HepG2 (cell line): ENCODE measurements around the gene RGL3. TPM values are rescaled to one million over a fixed set of nuclear protein-coding genes. Genes with fewer than 3 reads are reported as not detected.

Source experiments
- GFI1 ChIP-seq: sonication (generic); formaldehyde crosslinking; IDR thresholded peaks from 2 replicates; pipeline ENCODE4 v1.5.0; 2020; ENCODE audit warnings: missing genetic modification reagents, mild to moderate bottlenecking, borderline replicate concordance
- NCOR1 ChIP-seq: fragments of 200-600 bp; sonication (generic); IDR thresholded peaks from 2 replicates; pipeline ENCODE4 v1.7.0; 2017; ENCODE audit warnings: antibody characterized with exemption, low read length, borderline replicate concordance
- NFKB2 ChIP-seq: sonication (generic); formaldehyde crosslinking; IDR thresholded peaks from 2 replicates; pipeline ENCODE4 v1.4.0; 2020; ENCODE audit warnings: missing genetic modification reagents, borderline replicate concordance
- SATB2 ChIP-seq: sonication (generic); formaldehyde crosslinking; IDR thresholded peaks from 2 replicates; pipeline ENCODE4 v1.5.0; 2020; ENCODE audit warnings: missing genetic modification reagents
- SKI ChIP-seq: fragments of 450-650 bp; IDR thresholded peaks from one replicate; pipeline ENCODE4 v1.6.1; 2018; ENCODE audit warnings: mild to moderate bottlenecking; ENCODE audit not compliant: partially characterized antibody
- ZBTB20 ChIP-seq: sonication (generic); formaldehyde crosslinking; IDR thresholded peaks from 2 replicates; pipeline ENCODE4 v1.8.1; 2023; ENCODE audit warnings: missing genetic modification reagents, low read depth, mild to moderate bottlenecking, borderline replicate concordance
- ZBTB7B ChIP-seq: sonication (generic); formaldehyde crosslinking; IDR thresholded peaks from 2 replicates; pipeline ENCODE4 v1.4.0; 2020; ENCODE audit warnings: missing genetic modification reagents
- ZNF138 ChIP-seq: sonication (generic); formaldehyde crosslinking; IDR thresholded peaks from 2 replicates; pipeline ENCODE4 v1.5.0; 2020; ENCODE audit warnings: mild to moderate bottlenecking, low read depth, missing genetic modification reagents
- ZNF230 ChIP-seq: sonication (generic); formaldehyde crosslinking; IDR thresholded peaks from 2 replicates; pipeline ENCODE4 v1.4.0; 2020; ENCODE audit warnings: mild to moderate bottlenecking, missing genetic modification reagents
- ZNF652 ChIP-seq: IDR thresholded peaks from 2 replicates; pipeline ENCODE4 v1.6.1; 2016; ENCODE audit warnings: low read depth, borderline replicate concordance
- ZNF746 ChIP-seq: sonication (generic); formaldehyde crosslinking; IDR thresholded peaks from 2 replicates; pipeline ENCODE4 v1.8.0; 2022; ENCODE audit warnings: mild to moderate bottlenecking, missing genetic modification reagents
- ZNF816 ChIP-seq: sonication (generic); formaldehyde crosslinking; IDR thresholded peaks from 2 replicates; pipeline ENCODE4 v1.8.0; 2022; ENCODE audit warnings: missing genetic modification reagents, mild to moderate bottlenecking, borderline replicate concordance
- polyA plus RNA-seq, 8 experiments: library from polyadenylated mRNA; depleted of rRNA in 3 of 8; stranded (reverse) in 7 of 8; unstranded in 1 of 8; fragments of >200 nt; fragmentation: Illumina TruSeq in 4 of 8; extraction: Trizol in 4 of 8; gene quantifications; 2 replicates each; pipeline versions ENCODE4 v1.2.1 to v1.2.3, GENCODE V29; 2011 to 2016; ENCODE audit warnings: low read depth in 4 of 8, missing spikeins in 1 of 8, mixed read lengths in 1 of 8; ENCODE audit not compliant: insufficient read depth in 1 of 8
- total RNA-seq, 5 experiments: library from RNA; depleted of rRNA; stranded (reverse); fragments of >200 nt; fragmentation: Illumina TruSeq; extraction: Trizol; gene quantifications; 2 replicates each; pipeline ENCODE4 v1.2.3, GENCODE V29; 2016; ENCODE audit warnings: low read depth in 1 of 5
- TF ChIP-seq, protein P1 (sequence below): IDR thresholded peaks from 2 replicates; pipeline ENCODE4 v1.6.1; 2016; ENCODE audit warnings: low read depth, control low read depth
- TF ChIP-seq, protein P2 (sequence below): sonication (generic); formaldehyde crosslinking; IDR thresholded peaks from 2 replicates; pipeline ENCODE4 v1.5.1; 2020; ENCODE audit warnings: mild to moderate bottlenecking, missing genetic modification reagents
- TF ChIP-seq, protein P3 (sequence below): sonication (generic); formaldehyde crosslinking; IDR thresholded peaks from 2 replicates; pipeline ENCODE4 v1.4.0; 2020; ENCODE audit warnings: mild to moderate bottlenecking, missing genetic modification reagents
- TF ChIP-seq, protein P4 (sequence below): sonication (generic); formaldehyde crosslinking; IDR thresholded peaks from 2 replicates; pipeline ENCODE4 v1.9.0; 2021; ENCODE audit warnings: missing genetic modification reagents, mild to moderate bottlenecking, borderline replicate concordance
- TF ChIP-seq, protein P5 (sequence below): sonication (generic); formaldehyde crosslinking; IDR thresholded peaks from 2 replicates; pipeline ENCODE4 v1.5.0; 2020; ENCODE audit warnings: missing genetic modification reagents
- TF ChIP-seq, protein P6 (sequence below): sonication (generic); formaldehyde crosslinking; IDR thresholded peaks from 2 replicates; pipeline ENCODE4 v1.5.1; 2020; ENCODE audit warnings: missing genetic modification reagents, mild to moderate bottlenecking, borderline replicate concordance

Gene RGL3
- total and polyA plus RNA-seq, 2 of the 13 experiments (the other 11 are each of a cell fraction or from before 2014, with no cell fraction given), result 4.2 to 7.6 TPM

DNA sequence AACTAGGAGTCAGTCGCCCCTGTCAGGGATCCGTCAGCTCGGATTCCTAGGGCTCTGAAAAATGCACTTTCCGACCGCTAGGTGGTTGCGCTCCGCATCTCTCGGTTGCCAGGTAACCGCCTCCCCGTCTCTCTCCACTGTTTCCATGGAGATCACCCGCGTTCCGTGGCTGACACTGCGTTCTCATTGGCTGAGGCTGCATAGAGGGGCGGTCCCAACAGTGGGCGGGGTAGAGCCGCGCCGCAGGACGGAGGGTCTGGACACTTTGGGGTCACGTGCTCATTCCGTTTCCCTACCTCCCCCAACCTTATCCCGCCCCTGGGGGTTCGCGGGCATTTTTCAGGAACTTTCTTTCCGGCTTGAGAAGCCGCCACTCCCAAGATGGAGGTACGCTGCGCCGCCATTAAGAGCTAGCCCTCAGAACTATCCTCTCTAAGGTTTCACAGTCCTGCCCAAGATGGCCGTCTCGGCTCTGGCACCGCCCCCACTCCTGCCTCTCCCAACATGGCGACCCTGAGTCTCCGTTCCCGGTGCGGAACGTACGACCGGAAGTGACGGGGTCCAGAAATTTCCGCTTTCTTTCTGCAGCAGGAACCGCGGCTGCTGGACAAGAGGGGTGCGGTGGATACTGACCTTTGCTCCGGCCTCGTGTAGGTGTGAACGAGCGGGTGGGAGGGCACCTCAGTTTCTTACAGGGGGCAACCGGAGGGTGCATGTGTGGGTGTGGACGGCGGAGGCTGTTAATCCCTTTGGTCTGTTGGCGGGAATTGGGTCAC is 16.1 kb upstream of the RGL3 start, which contains the start of the genes ODAD3 and PRKCSH (continued):
- TF ChIP-seq, protein P1, sequence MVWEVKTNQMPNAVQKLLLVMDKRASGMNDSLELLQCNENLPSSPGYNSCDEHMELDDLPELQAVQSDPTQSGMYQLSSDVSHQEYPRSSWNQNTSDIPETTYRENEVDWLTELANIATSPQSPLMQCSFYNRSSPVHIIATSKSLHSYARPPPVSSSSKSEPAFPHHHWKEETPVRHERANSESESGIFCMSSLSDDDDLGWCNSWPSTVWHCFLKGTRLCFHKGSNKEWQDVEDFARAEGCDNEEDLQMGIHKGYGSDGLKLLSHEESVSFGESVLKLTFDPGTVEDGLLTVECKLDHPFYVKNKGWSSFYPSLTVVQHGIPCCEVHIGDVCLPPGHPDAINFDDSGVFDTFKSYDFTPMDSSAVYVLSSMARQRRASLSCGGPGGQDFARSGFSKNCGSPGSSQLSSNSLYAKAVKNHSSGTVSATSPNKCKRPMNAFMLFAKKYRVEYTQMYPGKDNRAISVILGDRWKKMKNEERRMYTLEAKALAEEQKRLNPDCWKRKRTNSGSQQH, result peak; percentile 71
- peak; percentile 84; the same call in 1 of the 2 replicates for TF ChIP-seq NFKB2 (CRISPR knock-in tag)
- TF ChIP-seq ZBTB7B (CRISPR knock-in tag), result 0 out of 2 replicates have a peak, but pooled peaks have one; percentile 49
- no peak for TF ChIP-seq GFI1 (CRISPR knock-in tag)
- TF ChIP-seq, protein P2, sequence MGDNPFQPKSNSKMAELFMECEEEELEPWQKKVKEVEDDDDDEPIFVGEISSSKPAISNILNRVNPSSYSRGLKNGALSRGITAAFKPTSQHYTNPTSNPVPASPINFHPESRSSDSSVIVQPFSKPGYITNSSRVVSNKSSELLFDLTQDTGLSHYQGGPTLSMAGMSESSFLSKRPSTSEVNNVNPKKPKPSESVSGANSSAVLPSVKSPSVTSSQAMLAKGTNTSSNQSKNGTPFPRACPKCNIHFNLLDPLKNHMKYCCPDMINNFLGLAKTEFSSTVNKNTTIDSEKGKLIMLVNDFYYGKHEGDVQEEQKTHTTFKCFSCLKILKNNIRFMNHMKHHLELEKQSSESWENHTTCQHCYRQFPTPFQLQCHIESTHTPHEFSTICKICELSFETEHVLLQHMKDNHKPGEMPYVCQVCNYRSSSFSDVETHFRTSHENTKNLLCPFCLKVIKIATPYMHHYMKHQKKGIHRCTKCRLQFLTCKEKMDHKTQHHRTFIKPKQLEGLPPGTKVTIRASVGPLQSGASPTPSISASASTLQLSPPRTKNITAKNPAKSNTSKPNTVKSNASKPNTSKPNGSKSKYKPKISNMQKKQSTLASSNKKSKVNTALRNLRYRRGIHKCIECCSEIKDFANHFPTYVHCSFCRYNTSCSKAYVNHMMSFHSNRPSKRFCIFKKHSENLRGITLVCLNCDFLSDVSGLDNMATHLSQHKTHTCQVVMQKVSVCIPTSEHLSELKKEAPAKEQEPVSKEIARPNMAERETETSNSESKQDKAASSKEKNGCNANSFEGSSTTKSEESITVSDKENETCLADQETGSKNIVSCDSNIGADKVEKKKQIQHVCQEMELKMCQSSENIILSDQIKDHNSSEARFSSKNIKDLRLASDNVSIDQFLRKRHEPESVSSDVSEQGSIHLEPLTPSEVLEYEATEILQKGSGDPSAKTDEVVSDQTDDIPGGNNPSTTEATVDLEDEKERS (CRISPR knock-in tag), result peak; percentile 50; the same call in 1 of the 2 replicates
- no peak for TF ChIP-seq SATB2 (CRISPR knock-in tag)
- TF ChIP-seq, protein P3, sequence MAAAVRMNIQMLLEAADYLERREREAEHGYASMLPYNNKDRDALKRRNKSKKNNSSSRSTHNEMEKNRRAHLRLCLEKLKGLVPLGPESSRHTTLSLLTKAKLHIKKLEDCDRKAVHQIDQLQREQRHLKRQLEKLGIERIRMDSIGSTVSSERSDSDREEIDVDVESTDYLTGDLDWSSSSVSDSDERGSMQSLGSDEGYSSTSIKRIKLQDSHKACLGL (CRISPR knock-in tag), result no peak
- TF ChIP-seq SKI, result no peak
- peak; percentile 70; the same call in 1 of the 2 replicates for TF ChIP-seq ZNF746 (CRISPR knock-in tag)
- TF ChIP-seq, protein P4, sequence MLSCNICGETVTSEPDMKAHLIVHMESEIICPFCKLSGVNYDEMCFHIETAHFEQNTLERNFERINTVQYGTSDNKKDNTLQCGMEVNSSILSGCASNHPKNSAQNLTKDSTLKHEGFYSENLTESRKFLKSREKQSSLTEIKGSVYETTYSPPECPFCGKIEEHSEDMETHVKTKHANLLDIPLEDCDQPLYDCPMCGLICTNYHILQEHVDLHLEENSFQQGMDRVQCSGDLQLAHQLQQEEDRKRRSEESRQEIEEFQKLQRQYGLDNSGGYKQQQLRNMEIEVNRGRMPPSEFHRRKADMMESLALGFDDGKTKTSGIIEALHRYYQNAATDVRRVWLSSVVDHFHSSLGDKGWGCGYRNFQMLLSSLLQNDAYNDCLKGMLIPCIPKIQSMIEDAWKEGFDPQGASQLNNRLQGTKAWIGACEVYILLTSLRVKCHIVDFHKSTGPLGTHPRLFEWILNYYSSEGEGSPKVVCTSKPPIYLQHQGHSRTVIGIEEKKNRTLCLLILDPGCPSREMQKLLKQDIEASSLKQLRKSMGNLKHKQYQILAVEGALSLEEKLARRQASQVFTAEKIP (CRISPR knock-in tag), result no peak
- TF ChIP-seq ZNF230, result no peak
- no peak for TF ChIP-seq ZNF652
- no peak; the same call in 1 of the 2 replicates for TF ChIP-seq ZNF138 (CRISPR knock-in tag)
- TF ChIP-seq ZNF816 (CRISPR knock-in tag), result no peak
- TF ChIP-seq, protein P5, sequence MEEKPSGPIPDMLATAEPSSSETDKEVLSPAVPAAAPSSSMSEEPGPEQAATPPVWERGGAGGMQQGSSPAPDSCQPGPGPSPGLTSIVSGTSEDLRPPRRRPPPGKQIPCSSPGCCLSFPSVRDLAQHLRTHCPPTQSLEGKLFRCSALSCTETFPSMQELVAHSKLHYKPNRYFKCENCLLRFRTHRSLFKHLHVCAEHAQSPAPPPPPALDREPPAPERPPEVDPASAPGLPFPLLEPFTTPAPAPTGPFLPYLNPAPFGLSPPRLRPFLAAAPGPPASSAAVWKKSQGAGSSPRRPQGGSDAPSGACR (CRISPR knock-in tag), result no peak; the same call in 1 of the 2 replicates
- TF ChIP-seq, protein P6, sequence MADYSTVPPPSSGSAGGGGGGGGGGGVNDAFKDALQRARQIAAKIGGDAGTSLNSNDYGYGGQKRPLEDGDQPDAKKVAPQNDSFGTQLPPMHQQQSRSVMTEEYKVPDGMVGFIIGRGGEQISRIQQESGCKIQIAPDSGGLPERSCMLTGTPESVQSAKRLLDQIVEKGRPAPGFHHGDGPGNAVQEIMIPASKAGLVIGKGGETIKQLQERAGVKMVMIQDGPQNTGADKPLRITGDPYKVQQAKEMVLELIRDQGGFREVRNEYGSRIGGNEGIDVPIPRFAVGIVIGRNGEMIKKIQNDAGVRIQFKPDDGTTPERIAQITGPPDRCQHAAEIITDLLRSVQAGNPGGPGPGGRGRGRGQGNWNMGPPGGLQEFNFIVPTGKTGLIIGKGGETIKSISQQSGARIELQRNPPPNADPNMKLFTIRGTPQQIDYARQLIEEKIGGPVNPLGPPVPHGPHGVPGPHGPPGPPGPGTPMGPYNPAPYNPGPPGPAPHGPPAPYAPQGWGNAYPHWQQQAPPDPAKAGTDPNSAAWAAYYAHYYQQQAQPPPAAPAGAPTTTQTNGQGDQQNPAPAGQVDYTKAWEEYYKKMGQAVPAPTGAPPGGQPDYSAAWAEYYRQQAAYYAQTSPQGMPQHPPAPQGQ (CRISPR knock-in tag), result no peak
- TF ChIP-seq NCOR1, result no peak; the same call in 1 of the 2 replicates
- no peak for TF ChIP-seq ZBTB20 (CRISPR knock-in tag)
